AG09319 (cell line): ENCODE measurements around the gene GTF3C4.

ENCODE experiments used
- DNase-seq: peaks from one replicate; pipeline ENCODE4 v3.0.0-alpha.2; 2010; ENCODE audit warnings: low read depth; ENCODE audit errors: extremely low read depth
- TF ChIP-seq, protein P1 (sequence below): IDR thresholded peaks from 2 replicates; pipeline ENCODE4 v1.5.1; 2011; ENCODE audit warnings: low read depth, mild to moderate bottlenecking, inconsistent platforms, low read length, moderate library complexity

Gene GTF3C4

GRCh38 chr9:132740526-132741309 is 70.5 kb downstream of the GTF3C4 start:
- TF ChIP-seq, protein P1, sequence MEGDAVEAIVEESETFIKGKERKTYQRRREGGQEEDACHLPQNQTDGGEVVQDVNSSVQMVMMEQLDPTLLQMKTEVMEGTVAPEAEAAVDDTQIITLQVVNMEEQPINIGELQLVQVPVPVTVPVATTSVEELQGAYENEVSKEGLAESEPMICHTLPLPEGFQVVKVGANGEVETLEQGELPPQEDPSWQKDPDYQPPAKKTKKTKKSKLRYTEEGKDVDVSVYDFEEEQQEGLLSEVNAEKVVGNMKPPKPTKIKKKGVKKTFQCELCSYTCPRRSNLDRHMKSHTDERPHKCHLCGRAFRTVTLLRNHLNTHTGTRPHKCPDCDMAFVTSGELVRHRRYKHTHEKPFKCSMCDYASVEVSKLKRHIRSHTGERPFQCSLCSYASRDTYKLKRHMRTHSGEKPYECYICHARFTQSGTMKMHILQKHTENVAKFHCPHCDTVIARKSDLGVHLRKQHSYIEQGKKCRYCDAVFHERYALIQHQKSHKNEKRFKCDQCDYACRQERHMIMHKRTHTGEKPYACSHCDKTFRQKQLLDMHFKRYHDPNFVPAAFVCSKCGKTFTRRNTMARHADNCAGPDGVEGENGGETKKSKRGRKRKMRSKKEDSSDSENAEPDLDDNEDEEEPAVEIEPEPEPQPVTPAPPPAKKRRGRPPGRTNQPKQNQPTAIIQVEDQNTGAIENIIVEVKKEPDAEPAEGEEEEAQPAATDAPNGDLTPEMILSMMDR: no peak
- DNase-seq: no peak

DNA sequence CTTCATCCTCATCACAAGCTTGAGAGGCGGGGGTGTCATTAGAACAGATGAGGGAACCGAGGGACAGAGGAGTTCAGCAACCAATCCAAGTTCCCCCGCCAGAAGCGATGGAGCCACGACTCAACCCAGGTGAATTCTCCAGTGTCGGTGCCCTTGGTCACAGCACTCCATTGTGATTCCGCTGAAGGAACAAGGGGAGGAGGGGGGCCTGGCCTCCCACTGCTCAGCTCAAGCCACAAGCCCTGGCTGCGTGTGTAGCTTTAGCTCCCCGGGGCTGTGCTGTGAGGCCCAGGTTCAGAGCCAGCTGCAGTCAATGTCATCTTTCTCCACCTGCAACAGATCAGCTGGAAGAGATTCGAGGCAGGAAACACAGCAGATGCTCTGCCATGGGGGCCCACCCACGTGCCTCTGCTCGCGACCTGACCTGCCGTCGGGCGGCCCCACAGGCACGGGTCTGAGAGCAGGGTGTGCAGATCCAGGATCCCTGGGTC is 72.6 kb downstream of the GTF3C4 start:
- TF ChIP-seq, protein P1: no peak
- no peak for DNase-seq

DNA sequence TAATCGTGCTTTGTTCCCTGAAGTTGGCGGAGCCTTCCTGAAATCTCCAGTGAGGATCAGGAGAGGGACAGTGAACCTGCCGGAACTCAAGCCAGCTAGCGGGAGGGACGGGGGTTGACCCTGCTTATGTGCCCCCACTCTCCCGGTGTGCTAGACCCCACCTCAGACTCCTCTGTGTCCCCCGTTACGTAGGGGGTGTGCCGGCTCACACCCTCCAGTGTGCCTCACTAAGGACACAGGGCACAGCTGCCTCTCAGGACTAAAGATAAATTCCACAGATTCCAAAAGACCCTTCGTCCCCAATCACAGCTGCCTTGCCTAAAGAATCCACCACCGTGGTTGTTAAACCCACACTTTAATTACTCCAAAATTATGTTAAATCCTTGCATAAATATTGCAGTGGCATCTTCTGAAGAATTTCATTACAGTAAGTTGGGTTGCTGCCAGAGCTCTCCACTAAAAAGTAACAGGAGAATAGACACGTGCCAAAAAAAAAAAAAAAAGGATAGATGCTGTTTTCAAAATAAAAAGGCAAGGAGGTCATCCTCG is 73.7 kb downstream of the GTF3C4 start:
- TF ChIP-seq, protein P1: no peak
- no peak for DNase-seq
